Lung (tissue), 12 donors: Measurements from ENCODE around the gene CYGB. TPM values are rescaled to one million over a fixed set of nuclear protein-coding genes. Genes with fewer than 3 reads are reported as not detected.

Source experiments
- ATAC-seq: fragments of 200-7000 bp; cut with Tn5 transposase; one replicate; pipeline ENCODE4 v1.9.1; 2020; ENCODE audit warnings: moderate number of reproducible peaks; ENCODE audit not compliant: insufficient read depth, low FRiP score
- DNase-seq, 3 donors: peaks; one replicate each; pipeline ENCODE4 v3.0.0-alpha.2; 2013 to 2017
- H3K27ac ChIP-seq, 2 donors: one replicate each; pipeline ENCODE4 v1.5.1; 2013; ENCODE audit warnings: mild to moderate bottlenecking in 2 of 2, moderate library complexity in 2 of 2, control low read depth in 1 of 2, inconsistent platforms in 1 of 2, low read depth in 1 of 2, low read length in 1 of 2
- H3K27me3 ChIP-seq, 3 donors: one replicate each; pipeline ENCODE4 v1.5.1; 2013; ENCODE audit warnings: low read length in 2 of 3; ENCODE audit not compliant: control insufficient read depth in 3 of 3, insufficient read depth in 3 of 3
- H3K36me3 ChIP-seq, 4 donors: one replicate each; pipeline ENCODE4 v1.5.1; 2013; ENCODE audit warnings: low read length in 4 of 4, mild to moderate bottlenecking in 1 of 4, moderate library complexity in 1 of 4; ENCODE audit not compliant: control insufficient read depth in 4 of 4, insufficient read depth in 4 of 4
- H3K4me1 ChIP-seq, 5 donors: one replicate each; pipeline ENCODE4 v1.5.1; 2013; ENCODE audit warnings: low read length in 5 of 5, mild to moderate bottlenecking in 2 of 5, moderate library complexity in 1 of 5; ENCODE audit not compliant: control insufficient read depth in 5 of 5, insufficient read depth in 5 of 5
- H3K4me3 ChIP-seq: one replicate; pipeline ENCODE4 v1.5.1; 2013; ENCODE audit warnings: mild to moderate bottlenecking, control low read depth, moderate library complexity
- H3K9ac ChIP-seq, 2 donors: one replicate each; pipeline ENCODE4 v1.5.1; 2013; ENCODE audit warnings: low read length in 2 of 2, control low read depth in 1 of 2; ENCODE audit not compliant: insufficient read depth in 1 of 2
- H3K9me3 ChIP-seq, 4 donors: one replicate each; pipeline ENCODE4 v1.5.1; 2013; ENCODE audit warnings: low read length in 3 of 4, mild to moderate bottlenecking in 1 of 4, moderate library complexity in 1 of 4; ENCODE audit not compliant: control insufficient read depth in 4 of 4, insufficient read depth in 3 of 4
- CTCF ChIP-seq: IDR thresholded peaks from 2 replicates; pipeline ENCODE4 v1.5.1; 2012; ENCODE audit warnings: mild to moderate bottlenecking; ENCODE audit errors: control extremely low read depth, extremely low read depth
- WGBS, 2 donors: extraction: QIAGEN DNeasy Blood & Tissue Kit; methylation state at CpG; one replicate each; pipeline ENCODE4 v1.1.7; 2013; 5-methylcytosine and 5-hydroxymethylcytosine counted together
- polyA plus RNA-seq, 2 donors: library from polyadenylated mRNA; stranded (reverse); fragments of 200-250 nt; gene quantifications; one replicate each; pipeline ENCODE4 v1.2.1, GENCODE V29; 2013
- total RNA-seq, 2 donors: library from RNA; depleted of rRNA in 1 of 2; stranded (reverse); fragments of >200 nt in 1 of 2; gene quantifications; one replicate each; pipeline ENCODE4 v1.2.1, GENCODE V29; 2014 to 2021
- donor health status: control.
- donor health status: control.
- donor health status: Bipolar disorder and iron deficiency.
- donor health status: healthy.
- donor health status: DM: yes; HTN: yes; CAD: no.

CYGB gene
- total and polyA plus RNA-seq, 4 donors, result 15.9 to 30.4 (median 20.7) TPM

- WGBS, 2 donors, result 82 to 92% methylated on average over 9 of the region's 9 CpGs
- Histone ChIP-seq H3K36me3 (no peaks in the 10 kb centered on the region), H3K27me3 (peaks cover 0 to 16% (median 0%) of the 10 kb centered on the region in 3 donors), H3K4me1 (peaks cover 0 to 70% (median 19%) of the 10 kb centered on the region in 5 donors), H3K9me3 (no peaks in the 10 kb centered on the region), H3K4me3 (no peak overlapping the region), H3K9ac (no peak overlapping the region), H3K27ac (no peak overlapping the region)
- DNase-seq, result no peak
- no peak for TF ChIP-seq CTCF
- ATAC-seq, result no peak
Measured at GRCh38 chr17:76538941-76539570, 1.5 kb upstream of the CYGB start.

- Histone ChIP-seq H3K27me3 (peaks cover 0 to 16% (median 0%) of the 10 kb centered on the region in 3 donors), H3K27ac (peak overlapping the region; percentile 12 to 40), H3K36me3 (no peaks in the 10 kb centered on the region), H3K9ac (no peak overlapping the region), H3K4me1 (peaks cover 0 to 63% (median 16%) of the 10 kb centered on the region in 5 donors), H3K9me3 (no peaks in the 10 kb centered on the region), H3K4me3 (peak overlapping the region; percentile 12)
- TF ChIP-seq CTCF, result no peak
- DNase-seq (peak; percentile 44 to 53 (median 48)), ATAC-seq (no peak)
- WGBS, 2 donors, result 21 to 25% methylated on average over 33 to 37 of the region's 37 CpGs
Measured at GRCh38 chr17:76538281-76538931, 897 bp upstream of the CYGB start.

GRCh38 chr17:76537288-76537577 is 276 bp downstream of the CYGB start:
- H3K36me3 ChIP-seq, result peaks cover 0 to 4% (median 0%) of the 10 kb centered on the region in 4 donors
- H3K4me3 ChIP-seq, result peak overlapping the region; percentile 25
- WGBS, 2 donors, result 10 to 11% methylated on average over 25 to 26 of the region's 26 CpGs
- peaks cover 0 to 12% (median 0%) of the 10 kb centered on the region in 3 donors for H3K27me3 ChIP-seq
- peak overlapping the region; percentile 45 to 62 for H3K27ac ChIP-seq
- H3K9me3 ChIP-seq, result no peaks in the 10 kb centered on the region
- H3K9ac ChIP-seq, result no peak overlapping the region
- peaks cover 0 to 53% (median 13%) of the 10 kb centered on the region in 5 donors for H3K4me1 ChIP-seq
- ATAC-seq (no peak), DNase-seq (peak; percentile 54 to 61 (median 60))
- no peak for TF ChIP-seq CTCF
